ENCODE data around the gene ZNF689. TPM values are rescaled to one million over a fixed set of nuclear protein-coding genes. Genes with fewer than 3 reads are reported as not detected.
A peak's percentile ranks its signal among the peaks of the same experiment; 100 is the strongest.

The ZNF689 gene
- total RNA-seq (2014; rRNA removed; shearing (Covaris generic)), result 23.0 TPM in 2 replicates
- 28.8 and 39.0 TPM in 2 replicates for polyA plus RNA-seq (2015; cell fraction: cytosol; rRNA removed)
- 19.6 and 19.9 TPM in 2 replicates for polyA plus RNA-seq (2015; cell fraction: nucleus; rRNA removed)

DNA sequence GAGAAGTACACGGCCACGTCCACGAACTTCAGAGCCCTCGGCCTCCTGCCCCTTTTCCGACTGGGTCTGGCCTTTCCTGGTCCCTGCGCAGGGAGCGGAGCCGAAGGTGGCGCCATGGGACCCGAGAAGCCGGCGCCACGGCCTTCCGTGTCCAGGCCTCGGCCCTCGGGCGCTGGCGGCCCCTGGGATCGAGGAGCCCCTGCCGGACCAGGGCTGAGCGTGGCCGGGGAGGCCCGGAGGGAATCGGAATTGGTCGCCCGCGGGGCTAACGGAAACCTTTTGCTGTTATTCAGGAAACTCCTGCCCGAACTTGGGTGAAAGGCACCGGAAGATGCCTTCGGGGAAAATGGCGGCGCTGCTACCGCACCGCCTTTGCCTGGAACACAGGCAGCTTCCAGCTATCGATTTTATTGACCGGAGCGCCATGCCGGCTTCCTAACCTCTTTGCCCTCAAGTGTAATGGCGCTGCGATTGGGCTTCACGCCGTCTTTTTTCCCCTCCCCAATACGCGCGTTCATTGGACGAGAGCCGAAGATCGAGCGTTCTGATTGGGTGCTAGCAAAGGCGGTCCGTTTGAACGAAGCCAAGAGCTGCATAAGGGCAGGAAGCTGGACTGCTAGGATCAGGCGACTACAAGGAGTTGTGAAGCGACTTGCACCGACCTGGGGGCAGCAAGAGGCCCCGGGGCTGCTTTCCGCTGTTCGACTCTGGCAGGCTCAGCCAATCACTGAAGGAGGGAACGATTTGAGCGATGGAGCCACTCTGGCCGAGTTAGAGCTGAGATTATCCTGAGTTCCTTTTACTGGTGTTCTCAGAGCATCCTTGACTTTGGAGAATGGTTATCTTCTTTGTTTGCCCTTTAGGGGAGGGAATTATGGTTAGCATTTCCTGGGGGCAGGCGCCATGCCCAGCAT lies at the start of gene ZNF689:
Gene ZNF689, minus strand, starts transcription at position 464 of the 914 bp plus-strand sequence. Its CDS starts 348 bp downstream, at position 116.
- DNase-seq (ENCODE audit: low read depth, low spot score), result peak; percentile 97
- in situ Hi-C loops (cut with HindIII; ENCODE audit: low pct_unique_long_range_greater_than_20kb, low sequenced_read_pairs), result no loop called here

DNA sequence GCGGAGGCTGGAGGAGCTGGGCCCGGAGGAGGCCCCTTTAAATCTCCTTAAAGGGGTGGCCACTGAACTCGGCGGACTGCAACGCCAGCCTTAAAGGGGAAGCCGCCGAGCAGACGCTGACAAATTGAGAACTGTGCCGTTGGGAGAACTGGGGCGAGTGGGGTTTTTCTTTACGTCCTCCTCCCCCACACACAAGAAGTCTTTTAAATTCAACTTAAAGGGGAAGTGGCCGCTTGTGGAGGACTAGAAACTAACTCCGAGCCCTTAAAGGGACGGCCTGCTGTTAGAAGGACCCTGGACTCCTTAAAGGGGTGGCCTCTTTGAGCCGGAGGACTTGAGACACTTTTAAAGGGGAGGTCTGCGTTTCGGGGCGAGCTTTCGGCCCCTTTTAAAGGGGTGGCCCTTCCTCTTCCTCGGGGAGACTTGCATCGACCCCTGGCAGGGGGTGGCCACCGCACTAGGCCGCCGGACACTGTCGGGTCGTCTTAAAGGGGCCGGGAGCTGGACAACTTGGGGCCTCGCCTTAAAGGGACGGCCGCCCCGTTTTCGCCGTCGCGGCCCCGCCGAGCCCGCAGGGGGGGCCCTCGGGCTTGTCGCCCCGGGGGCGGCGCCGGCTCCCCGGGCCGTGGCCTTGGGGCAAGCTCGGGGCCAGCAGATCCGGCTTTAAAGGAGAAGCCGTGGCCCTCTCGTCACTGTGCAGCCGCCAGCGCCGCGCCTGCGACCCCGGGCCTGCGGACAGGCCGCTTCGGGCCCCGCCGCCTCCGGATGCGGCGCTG lies 48.7 kb upstream of the ZNF689 start:
- DNase-seq (ENCODE audit: low read depth, low spot score), result peak; percentile 94

DNA sequence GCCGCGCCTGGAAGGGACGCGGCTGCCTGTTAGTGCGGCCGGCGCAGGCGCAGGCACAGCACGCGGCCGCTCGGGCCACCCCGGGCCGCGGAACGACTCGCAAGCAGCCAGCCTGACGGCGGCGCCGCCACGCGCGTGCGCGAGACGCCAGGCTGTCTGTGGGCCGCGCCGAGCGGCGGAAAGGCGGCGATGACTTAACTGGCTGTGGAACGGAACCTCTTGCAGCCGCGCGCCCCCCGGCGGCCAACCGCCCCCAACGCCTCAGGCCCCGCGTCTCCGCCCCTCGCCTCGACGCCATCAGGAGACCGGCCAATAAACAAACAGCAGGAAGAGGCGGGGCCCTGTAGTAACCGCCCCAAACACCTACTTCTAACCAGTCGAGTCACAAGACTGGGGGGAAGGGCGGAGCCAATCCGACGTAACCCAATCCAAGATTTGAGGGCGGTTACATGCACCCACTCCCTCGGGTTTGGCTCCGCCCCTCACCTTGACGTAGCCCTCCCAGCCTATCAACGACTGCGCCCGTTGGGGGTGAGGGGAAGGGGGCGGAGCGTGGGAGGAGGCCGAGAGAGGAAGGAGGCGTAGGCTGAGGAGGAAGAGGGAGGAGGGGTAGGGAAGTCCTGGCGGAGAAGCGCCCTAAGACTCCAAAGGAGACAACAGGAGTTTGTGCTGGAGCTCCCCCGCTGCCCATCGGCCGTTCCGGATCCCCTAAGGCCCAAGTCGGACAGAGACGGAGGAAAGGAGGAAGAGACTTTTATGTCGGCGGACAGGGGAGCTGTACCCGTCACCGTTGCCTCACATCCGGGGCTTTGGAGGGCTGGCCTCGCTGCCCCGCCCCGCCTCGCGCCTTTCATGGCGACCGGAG lies 47.9 kb upstream of the ZNF689 start, which contains the start of gene FBRS:
Gene FBRS, plus strand, starts transcription at position 566 of the 865 bp plus-strand sequence. CDS start 1,088 bp downstream, outside the sequence.
- DNase-seq (ENCODE audit: low read depth, low spot score), result peak; percentile 100
- in situ Hi-C loops (cut with HindIII; ENCODE audit: low pct_unique_long_range_greater_than_20kb, low sequenced_read_pairs), result no loop called here

More for the DNA sequence above, 48.7 kb upstream of the ZNF689 start:
- in situ Hi-C loops (cut with HindIII; ENCODE audit: low pct_unique_long_range_greater_than_20kb, low sequenced_read_pairs), result no loop called here

DNA sequence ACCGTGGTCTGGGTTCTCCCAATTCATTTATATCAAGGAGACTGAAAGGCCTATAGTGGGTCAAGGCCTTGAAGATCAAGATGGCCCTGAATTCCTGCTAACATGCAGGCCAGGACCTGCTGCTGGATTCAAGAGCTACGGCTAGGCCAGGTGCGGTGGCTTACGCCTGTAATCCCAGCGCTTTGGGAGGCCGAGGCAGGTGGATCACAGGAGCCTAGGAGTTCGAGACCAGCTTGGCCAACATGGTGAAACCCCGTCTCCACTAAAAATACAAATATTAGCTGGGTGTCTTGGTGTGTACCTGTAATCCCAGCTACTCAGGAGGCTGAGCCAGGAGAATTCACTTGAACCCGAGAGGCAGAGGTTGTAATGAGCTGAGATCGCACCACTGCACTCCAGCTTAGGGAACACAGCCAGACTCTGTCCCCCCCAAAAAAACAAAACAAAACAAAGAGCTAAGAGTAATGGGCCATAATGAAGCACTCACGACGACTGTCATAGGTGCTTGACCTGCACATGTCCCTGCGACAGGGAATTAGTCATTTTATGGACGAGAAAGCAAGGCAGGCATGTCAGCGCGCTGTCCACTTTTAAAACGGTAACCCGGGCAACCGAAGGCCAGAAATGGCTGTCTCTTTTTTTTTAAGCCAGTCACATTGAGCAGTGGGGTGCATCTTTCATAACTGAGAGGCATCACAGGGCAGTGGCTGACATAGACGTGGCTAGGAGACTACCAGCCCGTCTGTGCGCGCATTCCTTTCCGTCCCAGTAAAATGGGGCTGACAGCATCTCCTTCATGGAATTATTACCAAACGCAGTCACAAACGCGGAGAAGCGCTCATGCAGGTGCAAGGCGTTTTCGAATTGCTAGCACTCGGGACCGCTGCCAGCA lies 47.0 kb upstream of the ZNF689 start:
- in situ Hi-C loops (cut with HindIII; ENCODE audit: low pct_unique_long_range_greater_than_20kb, low sequenced_read_pairs), result no loop called here
- no peak for DNase-seq (ENCODE audit: low read depth, low spot score)

DNA sequence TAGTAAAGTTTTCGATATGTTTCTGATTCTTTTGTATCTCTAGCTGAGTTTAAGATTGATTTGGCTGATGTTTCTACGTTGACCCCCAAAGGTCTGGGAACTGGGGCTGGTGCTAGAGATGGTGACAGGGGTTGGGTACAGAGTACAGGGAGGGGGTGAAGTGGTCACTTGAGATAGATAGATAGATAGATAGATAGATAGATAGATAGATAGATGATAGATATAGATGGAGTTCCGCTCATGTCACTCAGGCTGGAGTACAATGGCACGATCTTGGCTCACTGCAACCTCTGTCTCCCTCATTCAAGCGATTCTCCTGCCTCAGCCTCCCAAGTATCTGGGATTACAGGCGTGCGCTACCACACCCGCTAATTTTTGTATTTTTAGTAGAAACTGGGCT lies 46.2 kb upstream of the ZNF689 start:
- in situ Hi-C loops (cut with HindIII; ENCODE audit: low pct_unique_long_range_greater_than_20kb, low sequenced_read_pairs), result no loop called here
- no peak for DNase-seq (ENCODE audit: low read depth, low spot score)

DNA sequence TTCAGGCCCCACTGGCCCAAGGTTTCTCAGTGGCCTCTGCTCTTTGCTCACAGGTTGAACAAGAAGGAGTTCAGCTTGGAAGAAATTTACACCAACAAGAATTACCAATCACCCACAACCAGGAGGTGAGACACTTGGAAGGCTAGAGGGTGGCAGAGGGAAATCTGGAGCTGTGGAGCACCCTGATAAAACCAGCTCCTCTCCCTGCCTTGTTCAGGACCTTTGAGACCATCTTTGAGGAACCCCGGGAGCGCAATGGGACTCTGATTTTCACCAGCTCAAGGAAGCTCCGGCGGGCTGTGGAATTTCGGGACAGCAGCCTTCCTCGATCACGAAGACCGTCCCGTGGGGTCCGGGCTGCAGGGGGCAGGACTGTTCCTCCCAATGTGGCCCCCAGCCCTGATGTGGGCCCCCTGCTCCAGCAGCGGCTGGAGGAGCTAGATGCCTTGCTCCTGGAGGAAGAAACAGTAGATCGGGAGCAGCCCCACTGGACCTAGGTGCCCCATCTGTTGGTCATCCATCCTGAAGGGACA lies 45.7 kb upstream of the ZNF689 start:
- in situ Hi-C loops (cut with HindIII; ENCODE audit: low pct_unique_long_range_greater_than_20kb, low sequenced_read_pairs), result no loop called here
- DNase-seq (ENCODE audit: low read depth, low spot score), result no peak

DNA sequence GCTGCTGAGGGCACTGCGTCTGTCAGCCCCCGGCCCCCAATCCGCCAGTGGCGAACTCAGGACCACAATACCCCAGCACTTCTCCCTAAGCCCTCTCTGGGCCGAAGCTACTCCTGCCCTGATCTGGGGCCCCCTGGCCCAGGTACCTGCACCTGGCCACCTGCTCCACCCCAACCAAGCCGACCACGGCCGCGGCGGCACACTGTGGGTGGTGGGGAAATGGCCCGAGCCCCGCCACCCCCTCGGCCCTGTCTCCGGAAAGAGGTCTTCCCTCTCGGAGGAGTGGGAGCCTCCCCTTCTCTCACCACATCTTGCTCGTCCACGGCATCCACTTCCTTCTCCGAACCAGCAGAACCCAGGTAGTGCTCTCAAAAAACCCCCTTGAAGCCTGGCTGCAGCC lies 44.7 kb upstream of the ZNF689 start:
- DNase-seq (ENCODE audit: low read depth, low spot score), result no peak
- in situ Hi-C loops (cut with HindIII; ENCODE audit: low pct_unique_long_range_greater_than_20kb, low sequenced_read_pairs), result no loop called here

DNA sequence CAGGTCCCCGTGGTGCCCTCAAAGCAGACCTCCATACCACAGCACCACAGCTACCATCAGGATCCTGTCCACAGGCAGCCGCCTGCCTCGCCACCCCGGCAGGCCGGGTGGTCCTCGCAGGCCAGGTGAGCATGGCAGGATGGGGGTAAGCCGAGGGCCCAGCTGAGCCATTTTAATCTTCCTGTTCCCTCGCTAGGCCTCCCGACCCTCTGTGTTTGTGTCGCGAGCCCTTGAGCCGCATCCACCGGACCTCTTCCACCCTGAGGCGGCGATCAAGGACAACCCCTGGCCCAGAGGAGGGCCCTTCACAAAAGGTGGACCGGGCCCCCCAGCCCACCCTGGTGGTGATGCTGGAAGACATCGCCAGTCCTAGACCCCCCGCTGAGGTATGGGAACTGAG lies 42.5 kb upstream of the ZNF689 start:
- in situ Hi-C loops (cut with HindIII; ENCODE audit: low pct_unique_long_range_greater_than_20kb, low sequenced_read_pairs), result no loop called here
- no peak for DNase-seq (ENCODE audit: low read depth, low spot score)

DNA sequence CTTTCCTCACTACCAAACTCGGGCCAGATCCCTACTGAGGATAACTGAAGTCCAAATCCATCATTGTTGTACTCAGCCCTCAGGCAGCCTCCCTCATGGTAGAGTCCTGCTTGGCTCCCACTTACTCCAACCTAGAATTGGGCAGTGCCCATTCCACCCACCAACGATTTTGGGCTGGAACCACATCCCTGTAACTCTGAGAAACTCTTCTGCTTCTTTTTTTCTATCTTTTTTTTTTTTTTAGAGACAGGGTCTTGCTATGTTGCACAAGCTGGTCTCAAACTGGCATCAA lies 41.8 kb upstream of the ZNF689 start:
- in situ Hi-C loops (cut with HindIII; ENCODE audit: low pct_unique_long_range_greater_than_20kb, low sequenced_read_pairs), result no loop called here
- no peak for DNase-seq (ENCODE audit: low read depth, low spot score)

DNA sequence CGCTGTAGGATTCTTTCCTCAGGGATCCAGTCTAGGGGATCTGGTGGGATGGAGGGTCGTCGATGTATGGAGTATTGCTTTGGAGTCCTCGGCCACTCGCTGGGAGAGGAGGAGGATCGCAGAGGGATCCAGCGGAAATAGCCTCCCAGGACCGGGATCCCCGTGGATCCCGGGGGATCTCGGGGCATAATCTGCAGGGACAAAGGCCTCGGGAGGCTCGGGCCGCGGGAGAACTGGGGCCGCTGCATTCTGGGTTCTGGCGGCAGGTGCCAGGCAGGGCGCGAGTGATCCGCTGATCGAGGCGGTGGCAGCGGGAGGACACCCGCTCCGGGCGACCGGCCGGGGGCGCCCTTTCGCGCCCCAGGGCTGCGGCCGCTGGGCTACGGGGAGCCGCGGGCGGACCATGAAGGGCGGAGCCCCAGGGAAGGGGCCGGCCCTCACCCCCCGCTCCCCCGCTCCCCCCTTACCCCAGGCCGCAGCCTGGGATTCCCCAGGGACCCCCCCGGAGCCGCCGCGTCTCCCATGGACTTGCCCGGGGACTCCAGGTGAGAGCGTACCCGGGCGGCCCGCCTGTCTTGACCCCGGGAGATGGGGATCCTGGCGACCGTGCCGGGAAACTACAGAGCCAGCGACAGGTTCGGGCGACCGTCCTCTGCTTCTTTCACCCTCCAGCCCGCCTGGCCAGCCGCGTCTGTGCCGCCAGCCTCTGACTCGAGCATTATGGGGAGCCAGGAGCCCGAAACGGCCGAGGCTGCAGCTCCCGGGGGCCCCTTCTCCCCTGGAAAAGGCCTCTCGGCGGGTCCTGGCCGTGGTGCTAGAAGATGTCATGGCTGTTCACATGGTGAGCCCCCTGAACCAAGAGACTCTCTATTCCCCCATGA lies 41.2 kb upstream of the ZNF689 start:
- in situ Hi-C loops (cut with HindIII; ENCODE audit: low pct_unique_long_range_greater_than_20kb, low sequenced_read_pairs), result no loop called here
- peak; percentile 54 for DNase-seq (ENCODE audit: low read depth, low spot score)

DNA sequence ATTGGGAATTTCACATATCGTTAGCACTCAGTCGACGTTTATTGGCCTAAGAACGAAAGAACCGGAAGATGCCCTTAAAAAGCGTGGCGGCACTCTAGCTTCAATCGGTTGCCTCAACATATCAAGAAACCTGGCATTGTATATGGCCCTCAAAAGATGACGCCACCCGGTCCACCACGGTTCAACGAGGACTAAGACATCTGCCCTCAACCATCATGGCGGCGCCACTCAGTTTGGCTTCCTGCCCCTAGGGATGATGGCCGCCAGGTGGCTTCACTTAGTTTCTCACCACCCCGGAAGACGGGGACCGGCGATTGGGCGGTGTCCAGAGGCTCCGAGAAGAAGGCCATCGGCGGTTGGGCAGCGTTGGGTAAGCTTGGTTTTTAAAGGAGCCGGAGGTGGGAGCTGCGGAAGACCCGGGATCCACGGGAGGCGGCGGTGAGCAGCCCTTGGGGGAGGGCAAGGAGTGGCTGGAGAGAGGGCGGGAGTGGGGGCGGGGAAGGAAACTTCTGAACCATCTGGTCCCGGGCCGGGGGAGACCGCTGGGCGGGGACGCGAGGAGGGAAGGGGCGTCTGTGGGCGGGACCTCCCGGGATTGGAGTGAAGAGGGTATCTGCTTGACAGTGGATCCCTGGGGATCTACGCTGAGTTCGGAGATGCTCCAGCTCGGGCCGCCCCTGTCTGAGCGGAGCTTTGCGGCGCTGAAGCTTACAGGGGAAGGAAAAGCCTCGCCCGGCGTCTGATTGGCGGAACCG lies 40.4 kb upstream of the ZNF689 start, which contains the start of gene PRR14:
Gene PRR14, plus strand, starts transcription at position 592 of the 755 bp plus-strand sequence. CDS start 686 bp downstream, outside the sequence.
- peak; percentile 99 for DNase-seq (ENCODE audit: low read depth, low spot score)
- in situ Hi-C loops (cut with HindIII; ENCODE audit: low pct_unique_long_range_greater_than_20kb, low sequenced_read_pairs), result no loop called here

DNA sequence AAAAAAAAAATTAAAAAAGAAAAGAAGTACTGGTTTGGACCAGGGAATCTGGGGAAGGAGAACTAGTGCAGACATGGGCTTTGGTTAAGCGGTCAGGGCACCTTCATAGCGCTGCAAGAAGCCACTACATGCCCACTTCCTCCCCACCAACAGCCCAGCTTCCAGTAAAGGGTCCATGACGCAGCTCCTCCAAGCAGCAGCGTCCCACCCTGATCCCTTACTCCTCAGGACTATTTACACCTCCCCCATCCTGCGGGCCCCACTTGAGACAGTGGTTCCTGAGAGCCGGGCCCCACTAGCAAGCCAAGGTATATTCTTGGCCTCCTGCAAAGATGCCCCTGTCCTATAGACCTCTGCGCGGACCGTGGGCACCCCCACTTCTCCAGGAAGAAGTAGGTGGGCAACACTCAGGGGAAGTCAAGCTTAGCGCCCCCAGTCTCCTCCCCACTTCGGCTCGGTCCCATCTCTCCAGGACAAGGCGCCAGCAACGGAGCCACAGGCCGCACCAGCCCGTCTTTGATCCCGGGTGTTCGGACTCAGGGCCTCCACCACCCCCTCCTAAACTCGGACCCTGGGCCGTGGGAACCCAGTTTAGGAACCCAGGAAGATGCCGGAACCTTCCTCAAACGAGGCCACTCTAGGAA lies 39.7 kb upstream of the ZNF689 start:
- DNase-seq (ENCODE audit: low read depth, low spot score), result no peak
- in situ Hi-C loops (cut with HindIII; ENCODE audit: low pct_unique_long_range_greater_than_20kb, low sequenced_read_pairs), result no loop called here

DNA sequence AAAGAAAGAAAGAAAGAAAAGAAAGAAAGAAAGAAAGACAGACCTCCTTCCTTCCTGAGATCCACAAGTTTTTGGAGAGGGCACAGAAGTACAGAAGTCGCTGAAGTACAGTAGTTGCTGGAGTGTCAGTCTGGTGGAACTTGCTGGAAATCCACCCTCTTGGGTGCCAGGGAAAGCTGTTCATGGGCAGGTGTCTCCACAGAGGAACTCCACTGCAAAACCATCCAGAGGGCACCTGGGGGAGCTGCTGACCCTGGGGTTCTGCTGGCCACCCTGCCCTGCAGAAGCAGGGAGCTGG lies 37.0 kb upstream of the ZNF689 start:
- no peak for DNase-seq (ENCODE audit: low read depth, low spot score)
- in situ Hi-C loops (cut with HindIII; ENCODE audit: low pct_unique_long_range_greater_than_20kb, low sequenced_read_pairs), result no loop called here

DNA sequence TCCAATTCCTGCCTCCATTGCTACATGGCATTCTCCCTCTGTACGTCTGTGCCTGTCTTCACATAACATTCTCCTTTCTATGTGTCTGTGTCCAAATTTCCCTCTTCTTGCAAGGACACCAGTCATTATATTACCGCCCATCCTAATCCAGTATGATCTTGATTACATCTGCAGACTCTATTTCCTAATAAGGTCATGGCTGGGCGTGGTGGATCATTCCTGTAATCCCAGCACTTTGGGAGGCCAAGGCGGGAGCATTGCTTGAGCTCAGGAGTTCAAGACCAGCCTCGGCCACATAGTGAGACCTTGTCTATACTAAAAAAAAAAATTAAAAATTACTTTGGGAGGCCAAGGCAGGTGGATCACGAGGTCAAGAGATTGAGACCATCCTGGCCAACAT lies 35.5 kb upstream of the ZNF689 start:
- in situ Hi-C loops (cut with HindIII; ENCODE audit: low pct_unique_long_range_greater_than_20kb, low sequenced_read_pairs), result no loop called here
- no peak for DNase-seq (ENCODE audit: low read depth, low spot score)

Measured in SK-MEL-5 (cell line).